ENCODE data around the gene PHF23. TPM values are rescaled to one million over a fixed set of nuclear protein-coding genes. Genes with fewer than 3 reads are reported as not detected.

Gene PHF23
- total RNA-seq, 3 donors from 2014 or later = 22.1 to 40.4 (median 37.7) TPM

GRCh38 chr17:7252176-7253043, 13.2 kb upstream of the PHF23 start, which contains the start of gene ELP5:
Gene ELP5, plus strand, starts transcription at chr17:7252215. Its CDS starts 336 bp downstream, at chr17:7252551.
- no peaks in the 10 kb centered on the region for H3K27me3 ChIP-seq
- intact Hi-C loops (cut with DNase I; ENCODE audit: low total_unique reads) = no loop called here
- TF ChIP-seq POLR2AphosphoS5 (IDR thresholded peaks at IDR 0.05) = peak; percentile 86 to 90 (median 87)
- peak; percentile 7 to 44 (median 34) for TF ChIP-seq CTCF (IDR thresholded peaks at IDR 0.05)
- TF ChIP-seq POLR2A (IDR thresholded peaks at IDR 0.05) = peak; percentile 25
- H3K9me3 ChIP-seq = no peaks in the 10 kb centered on the region
- no peaks in the 10 kb centered on the region for H3K36me3 ChIP-seq
- DNase-seq (ENCODE audit: low spot score in 2 of 2) = peak; percentile 92 to 94
- H3K4me1 ChIP-seq = peaks cover 3 to 28% of the 10 kb centered on the region in 2 donors
- peak within 1 kb of the TSS; percentile 100 for H3K27ac ChIP-seq
- peak within 1 kb of the TSS; percentile 84 to 93 (median 87) for H3K4me3 ChIP-seq

- DNase-seq (ENCODE audit: low spot score in 2 of 2) = peak; percentile 98 to 99
- H3K9me3 ChIP-seq = no peaks in the 10 kb centered on the region
- TF ChIP-seq POLR2A (IDR thresholded peaks at IDR 0.05) = no peak
- TF ChIP-seq POLR2AphosphoS5 (IDR thresholded peaks at IDR 0.05) = no peak
- no peak for TF ChIP-seq CTCF (IDR thresholded peaks at IDR 0.05)
- H3K27me3 ChIP-seq = no peaks in the 10 kb centered on the region
- H3K4me3 ChIP-seq = peak within 1 kb of the TSS; percentile 84 to 93 (median 87)
- H3K36me3 ChIP-seq = no peaks in the 10 kb centered on the region
- peak within 1 kb of the TSS; percentile 100 for H3K27ac ChIP-seq
- intact Hi-C loops (cut with DNase I; ENCODE audit: low total_unique reads) = no loop called here
- peaks cover 3 to 28% of the 10 kb centered on the region in 2 donors for H3K4me1 ChIP-seq
Measured at GRCh38 chr17:7251661-7252175, 12.5 kb upstream of the PHF23 start, which contains the start of gene CTDNEP1. Gene CTDNEP1, minus strand, starts transcription at chr17:7251734. Its CDS starts 438 bp downstream, at chr17:7251296.

GRCh38 chr17:7250695-7251627, 11.7 kb upstream of the PHF23 start:
- TF ChIP-seq CTCF (IDR thresholded peaks at IDR 0.05) (no peak), POLR2A (IDR thresholded peaks at IDR 0.05) (no peak), POLR2AphosphoS5 (IDR thresholded peaks at IDR 0.05) (no peak)
- DNase-seq (ENCODE audit: low spot score in 2 of 2) = no peak
- no peaks in the 10 kb centered on the region for H3K27me3 ChIP-seq
- no peaks in the 10 kb centered on the region for H3K36me3 ChIP-seq
- intact Hi-C loops (cut with DNase I; ENCODE audit: low total_unique reads) = no loop called here
- peak overlapping the region; percentile 100 for H3K27ac ChIP-seq
- H3K4me1 ChIP-seq = peaks cover 3 to 28% of the 10 kb centered on the region in 2 donors
- H3K9me3 ChIP-seq = no peaks in the 10 kb centered on the region
- H3K4me3 ChIP-seq = peak overlapping the region; percentile 84 to 93 (median 87)

- no peaks in the 10 kb centered on the region for H3K36me3 ChIP-seq
- intact Hi-C loops (cut with DNase I; ENCODE audit: low total_unique reads) = no loop called here
- H3K9me3 ChIP-seq = no peaks in the 10 kb centered on the region
- TF ChIP-seq CTCF (IDR thresholded peaks at IDR 0.05) = no peak
- TF ChIP-seq POLR2A (IDR thresholded peaks at IDR 0.05) = no peak
- TF ChIP-seq POLR2AphosphoS5 (IDR thresholded peaks at IDR 0.05) = no peak
- no peaks in the 10 kb centered on the region for H3K27me3 ChIP-seq
- H3K4me3 ChIP-seq = peak overlapping the region; percentile 84 to 93 (median 87)
- peak overlapping the region; percentile 100 for H3K27ac ChIP-seq
- H3K4me1 ChIP-seq = peaks cover 3 to 28% of the 10 kb centered on the region in 2 donors
- DNase-seq (ENCODE audit: low spot score in 2 of 2) = no peak
Measured at GRCh38 chr17:7249830-7250229, 10.6 kb upstream of the PHF23 start.
